Uterus (tissue), 2 donors: Measurements from ENCODE around the gene COG8.
"Not testable (repeated sequence)": the region's sequence is repeated elsewhere in the genome, so short reads cannot be mapped to it uniquely, and the experiment has no call there.

Experiments used
- POLR2A ChIP-seq, 2 donors: fragments of 450-650 bp; IDR thresholded peaks; one replicate each; pipeline ENCODE4 v1.6.1; 2016; ENCODE audit warnings: antibody characterized with exemption in 2 of 2, mild to moderate bottlenecking in 1 of 2, moderate library complexity in 1 of 2
- TF ChIP-seq, protein P1 (sequence below), 4 experiments: fragments of 200-600 bp in 2 of 4; fragments of 450-650 bp in 2 of 4; sonication (generic) in 2 of 4; IDR thresholded peaks; one replicate each; pipeline ENCODE4 v1.5.1; 2016 to 2019; ENCODE audit warnings: antibody characterized with exemption in 4 of 4, mild to moderate bottlenecking in 2 of 4, moderate library complexity in 1 of 4

DNA sequence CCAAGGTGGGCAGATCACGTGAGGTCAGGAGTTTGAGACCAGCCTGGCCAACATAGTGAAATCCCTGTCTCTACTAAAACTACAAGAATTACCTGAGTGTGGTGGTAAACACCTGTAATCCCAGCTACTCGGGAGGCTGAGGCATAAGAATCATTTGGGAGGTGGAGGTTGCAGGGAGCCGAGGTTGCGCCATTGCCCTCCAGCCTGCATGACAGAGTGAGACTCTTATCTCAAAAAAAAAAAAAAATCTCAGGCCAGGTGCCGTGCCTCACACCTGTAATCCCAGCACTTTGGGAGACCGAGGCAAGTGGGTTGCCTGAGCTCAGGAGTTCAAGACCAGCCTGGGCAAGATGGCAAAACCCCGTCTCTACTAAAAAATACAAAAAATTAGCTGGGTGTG, 42.6 kb downstream of the COG8 start:
- TF ChIP-seq, protein P1, sequence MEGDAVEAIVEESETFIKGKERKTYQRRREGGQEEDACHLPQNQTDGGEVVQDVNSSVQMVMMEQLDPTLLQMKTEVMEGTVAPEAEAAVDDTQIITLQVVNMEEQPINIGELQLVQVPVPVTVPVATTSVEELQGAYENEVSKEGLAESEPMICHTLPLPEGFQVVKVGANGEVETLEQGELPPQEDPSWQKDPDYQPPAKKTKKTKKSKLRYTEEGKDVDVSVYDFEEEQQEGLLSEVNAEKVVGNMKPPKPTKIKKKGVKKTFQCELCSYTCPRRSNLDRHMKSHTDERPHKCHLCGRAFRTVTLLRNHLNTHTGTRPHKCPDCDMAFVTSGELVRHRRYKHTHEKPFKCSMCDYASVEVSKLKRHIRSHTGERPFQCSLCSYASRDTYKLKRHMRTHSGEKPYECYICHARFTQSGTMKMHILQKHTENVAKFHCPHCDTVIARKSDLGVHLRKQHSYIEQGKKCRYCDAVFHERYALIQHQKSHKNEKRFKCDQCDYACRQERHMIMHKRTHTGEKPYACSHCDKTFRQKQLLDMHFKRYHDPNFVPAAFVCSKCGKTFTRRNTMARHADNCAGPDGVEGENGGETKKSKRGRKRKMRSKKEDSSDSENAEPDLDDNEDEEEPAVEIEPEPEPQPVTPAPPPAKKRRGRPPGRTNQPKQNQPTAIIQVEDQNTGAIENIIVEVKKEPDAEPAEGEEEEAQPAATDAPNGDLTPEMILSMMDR (IDR thresholded peaks at IDR 0.05), result not testable (repeated sequence)
- not testable (repeated sequence) for TF ChIP-seq POLR2A (IDR thresholded peaks at IDR 0.05)
